Stimulated activated CD4-positive, alpha-beta T cell treated with anti-CD3 and anti-CD28 coated beads, TNF-alpha, amount 100 ng/mL, for 24 hours (primary cell): Measurements from ENCODE around the gene CEACAM5.
A peak's percentile ranks its signal among the peaks of the same experiment; 100 is the strongest.
"Not testable (repeated sequence)": the region's sequence is repeated elsewhere in the genome, so short reads cannot be mapped to it uniquely, and the experiment has no call there.

Experiments
- DNase-seq, 3 experiments: peaks; one replicate each; pipeline ENCODE4 v3.0.0-alpha.2; 2020; ENCODE audit warnings: low read depth in 3 of 3

The CEACAM5 gene

GRCh38 chr19:41740415-41741243 is 32.2 kb downstream of the CEACAM5 start:
- DNase-seq = peak in 1 of 3 experiments; percentile 9

GRCh38 chr19:41741244-41741554 is 32.8 kb downstream of the CEACAM5 start:
- DNase-seq = no peak

GRCh38 chr19:41744850-41745249 is 36.4 kb downstream of the CEACAM5 start:
- DNase-seq = no peak

GRCh38 chr19:41745756-41746155 is 37.3 kb downstream of the CEACAM5 start:
- no peak for DNase-seq

- peak; percentile 28 to 46 (median 33) for DNase-seq
These were observed 38.3 kb downstream of the CEACAM5 start for GRCh38 chr19:41746593-41747227.

- no peak for DNase-seq
These were observed 39.6 kb downstream of the CEACAM5 start for GRCh38 chr19:41748012-41748411.

- not testable (repeated sequence) for DNase-seq
These were observed 42.1 kb downstream of the CEACAM5 start for GRCh38 chr19:41750248-41751134.

GRCh38 chr19:41753159-41753558 is 44.7 kb downstream of the CEACAM5 start:
- peak; percentile 60 to 76 (median 68) for DNase-seq

GRCh38 chr19:41753936-41754529 is 45.6 kb downstream of the CEACAM5 start:
- peak; percentile 36 to 70 (median 60) for DNase-seq

GRCh38 chr19:41755328-41755913 is 47.0 kb downstream of the CEACAM5 start, which contains the start of gene CEACAM6:
CEACAM6 (plus strand) TSS chr19:41755530; CDS start chr19:41755639, 109 bp downstream.
- DNase-seq = no peak

- DNase-seq = no peak
These were observed 50.4 kb downstream of the CEACAM5 start for GRCh38 chr19:41758846-41759245.

GRCh38 chr19:41767115-41767514 is 58.7 kb downstream of the CEACAM5 start:
- DNase-seq = no peak

- not testable (repeated sequence) for DNase-seq
These were observed 59.7 kb downstream of the CEACAM5 start for GRCh38 chr19:41768105-41768504.

- no peak for DNase-seq
These were observed 61.2 kb downstream of the CEACAM5 start for GRCh38 chr19:41769608-41770007.

- DNase-seq = no peak
These were observed 63.0 kb downstream of the CEACAM5 start for GRCh38 chr19:41771410-41771809.

- DNase-seq = peak in 2 of 3 experiments; percentile 9 to 52
These were observed 66.1 kb downstream of the CEACAM5 start for GRCh38 chr19:41774515-41774980.

GRCh38 chr19:41776700-41777099 is 68.3 kb downstream of the CEACAM5 start:
- no peak for DNase-seq
